Lower lobe of right lung (tissue), 2 donors: ENCODE results near the gene PLXNA1. TPM values are rescaled to one million over a fixed set of nuclear protein-coding genes. Genes with fewer than 3 reads are reported as not detected.

ENCODE experiments used
- ATAC-seq, 2 donors: fragments of 200-7000 bp; cut with Tn5 transposase; one replicate each; pipeline ENCODE4 v1.9.1; 2020 to 2022; ENCODE audit warnings: mild to moderate bottlenecking in 2 of 2, moderate library complexity in 2 of 2
- DNase-seq: peaks from one replicate; pipeline ENCODE4 v3.0.0-alpha.2; 2020
- H3K27ac ChIP-seq: fragments of 200-600 bp; one replicate; pipeline ENCODE4 v1.8.0; 2022
- H3K27me3 ChIP-seq: fragments of 200-600 bp; one replicate; pipeline ENCODE4 v1.8.0; 2022; ENCODE audit warnings: low read depth
- H3K36me3 ChIP-seq: fragments of 200-600 bp; one replicate; pipeline ENCODE4 v1.8.0; 2022; ENCODE audit warnings: mild to moderate bottlenecking
- H3K4me1 ChIP-seq: fragments of 200-600 bp; one replicate; pipeline ENCODE4 v1.8.0; 2022
- H3K4me3 ChIP-seq: fragments of 200-600 bp; one replicate; pipeline ENCODE4 v1.8.0; 2022; ENCODE audit warnings: mild to moderate bottlenecking
- H3K9me3 ChIP-seq: fragments of 200-600 bp; one replicate; pipeline ENCODE4 v1.8.0; 2022
- CTCF ChIP-seq: fragments of 200-600 bp; IDR thresholded peaks from one replicate; pipeline ENCODE4 v1.8.0; 2022; ENCODE audit warnings: antibody characterized with exemption, mild to moderate bottlenecking
- intact Hi-C: fragments of 100-400 bp; cut with DNase I; formaldehyde crosslinking; loops from one replicate; pipeline ENCODE4 v1.11.0; 2022
- total RNA-seq: library from RNA; stranded (reverse); fragmentation: NEBNext Ultra II Directional; extraction: Animal tissue kit (Norgen Biotek cat#: 25700); gene quantifications from one replicate; pipeline ENCODE4 v1.2.1, GENCODE V29; 2021
- donor health status: DM: no; HTN: yes; CAD: no; lungs with severe emphysema.

The PLXNA1 gene
- total RNA-seq, 1 donor from 2014 or later, result 48.1 TPM

- ATAC-seq (no peak), DNase-seq (no peak)
- Histone ChIP-seq H3K9me3 (no peaks in the 10 kb centered on the region), H3K27ac (no peak overlapping the region), H3K27me3 (no peaks in the 10 kb centered on the region), H3K36me3 (no peaks in the 10 kb centered on the region), H3K4me3 (no peak overlapping the region), H3K4me1 (no peaks in the 10 kb centered on the region)
- intact Hi-C loops, result no loop called here
- no peak for TF ChIP-seq CTCF
Observed at GRCh38 chr3:126941721-126942270, 41.1 kb upstream of the PLXNA1 start.

GRCh38 chr3:126944089-126944965 lies 38.6 kb upstream of the PLXNA1 start:
- no peak for DNase-seq
- intact Hi-C loops, result no loop called here

GRCh38 chr3:126945171-126945721 lies 37.7 kb upstream of the PLXNA1 start:
- no peak for ATAC-seq
- no peak for DNase-seq
- intact Hi-C loops, result no loop called here
- peaks cover 4% of the 10 kb centered on the region for H3K36me3 ChIP-seq
- TF ChIP-seq CTCF, result no peak
- no peak overlapping the region for H3K4me3 ChIP-seq
- no peaks in the 10 kb centered on the region for H3K9me3 ChIP-seq
- no peaks in the 10 kb centered on the region for H3K4me1 ChIP-seq
- H3K27me3 ChIP-seq, result no peaks in the 10 kb centered on the region
- H3K27ac ChIP-seq, result no peak overlapping the region

More at GRCh38 chr3:126944089-126944965, 38.6 kb upstream of the PLXNA1 start:
- peak in 1 of 2 donors; percentile 34 for ATAC-seq
- no peak for TF ChIP-seq CTCF
- H3K36me3 ChIP-seq, result peaks cover 4% of the 10 kb centered on the region
- no peaks in the 10 kb centered on the region for H3K27me3 ChIP-seq
- no peak overlapping the region for H3K4me3 ChIP-seq
- no peaks in the 10 kb centered on the region for H3K4me1 ChIP-seq
- no peaks in the 10 kb centered on the region for H3K9me3 ChIP-seq
- H3K27ac ChIP-seq, result no peak overlapping the region

GRCh38 chr3:126945891-126946290 lies 37.0 kb upstream of the PLXNA1 start:
- peaks cover 4% of the 10 kb centered on the region for H3K36me3 ChIP-seq
- no peaks in the 10 kb centered on the region for H3K4me1 ChIP-seq
- intact Hi-C loops, result no loop called here
- no peak for DNase-seq
- no peak for TF ChIP-seq CTCF
- H3K4me3 ChIP-seq, result no peak overlapping the region
- H3K27ac ChIP-seq, result no peak overlapping the region
- H3K27me3 ChIP-seq, result no peaks in the 10 kb centered on the region
- no peak for ATAC-seq
- no peaks in the 10 kb centered on the region for H3K9me3 ChIP-seq

- Histone ChIP-seq H3K9me3 (no peaks in the 10 kb centered on the region), H3K27ac (no peak overlapping the region), H3K27me3 (no peaks in the 10 kb centered on the region), H3K4me3 (no peak overlapping the region), H3K36me3 (peaks cover 4% of the 10 kb centered on the region), H3K4me1 (no peaks in the 10 kb centered on the region)
- TF ChIP-seq CTCF, result no peak
- ATAC-seq (no peak), DNase-seq (no peak)
- intact Hi-C loops, result no loop called here
Observed at GRCh38 chr3:126946405-126946804, 36.5 kb upstream of the PLXNA1 start.
